Measurements from ENCODE around the gene FXYD6.
A peak's percentile ranks its signal among the peaks of the same experiment; 100 is the strongest.

Gene FXYD6

DNA sequence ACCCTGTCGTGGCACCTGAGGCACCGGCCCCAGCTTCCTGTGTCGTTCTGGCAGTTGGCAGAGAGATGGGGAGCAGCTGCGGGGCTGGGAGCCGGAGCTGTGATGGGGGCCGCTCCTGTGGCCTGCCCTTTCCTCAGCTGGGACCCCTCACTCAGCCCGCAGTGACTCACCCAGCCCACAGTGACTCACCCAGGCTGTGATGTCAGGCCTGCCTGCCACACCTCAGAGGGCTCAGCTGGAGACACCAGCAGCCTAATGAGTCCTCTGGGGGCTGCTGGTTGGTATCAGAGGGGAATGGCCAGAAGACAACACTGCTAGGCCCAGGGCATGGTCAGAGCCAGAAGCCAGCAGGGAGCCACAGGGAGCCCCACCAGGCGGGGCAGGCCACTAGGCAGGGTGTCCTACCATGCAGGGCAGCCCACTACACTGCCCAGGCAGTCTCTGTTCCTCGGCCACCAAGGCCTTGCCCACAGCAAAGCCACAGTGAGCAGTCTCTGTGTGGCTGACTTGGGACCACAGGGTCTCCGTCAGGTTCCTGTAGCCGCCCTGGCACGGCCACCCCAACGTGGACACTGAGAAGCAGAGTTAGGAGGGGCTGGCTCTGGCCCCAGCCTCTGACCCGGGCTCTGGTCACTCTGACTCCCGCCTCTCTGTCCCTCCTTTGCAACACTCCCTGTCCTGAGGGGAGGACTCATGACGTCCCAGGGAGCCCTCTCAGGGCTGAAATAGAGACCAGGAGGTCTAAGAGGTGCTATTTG is 47.7 kb downstream of the FXYD6 start:
- DNase-seq = no peak

DNA sequence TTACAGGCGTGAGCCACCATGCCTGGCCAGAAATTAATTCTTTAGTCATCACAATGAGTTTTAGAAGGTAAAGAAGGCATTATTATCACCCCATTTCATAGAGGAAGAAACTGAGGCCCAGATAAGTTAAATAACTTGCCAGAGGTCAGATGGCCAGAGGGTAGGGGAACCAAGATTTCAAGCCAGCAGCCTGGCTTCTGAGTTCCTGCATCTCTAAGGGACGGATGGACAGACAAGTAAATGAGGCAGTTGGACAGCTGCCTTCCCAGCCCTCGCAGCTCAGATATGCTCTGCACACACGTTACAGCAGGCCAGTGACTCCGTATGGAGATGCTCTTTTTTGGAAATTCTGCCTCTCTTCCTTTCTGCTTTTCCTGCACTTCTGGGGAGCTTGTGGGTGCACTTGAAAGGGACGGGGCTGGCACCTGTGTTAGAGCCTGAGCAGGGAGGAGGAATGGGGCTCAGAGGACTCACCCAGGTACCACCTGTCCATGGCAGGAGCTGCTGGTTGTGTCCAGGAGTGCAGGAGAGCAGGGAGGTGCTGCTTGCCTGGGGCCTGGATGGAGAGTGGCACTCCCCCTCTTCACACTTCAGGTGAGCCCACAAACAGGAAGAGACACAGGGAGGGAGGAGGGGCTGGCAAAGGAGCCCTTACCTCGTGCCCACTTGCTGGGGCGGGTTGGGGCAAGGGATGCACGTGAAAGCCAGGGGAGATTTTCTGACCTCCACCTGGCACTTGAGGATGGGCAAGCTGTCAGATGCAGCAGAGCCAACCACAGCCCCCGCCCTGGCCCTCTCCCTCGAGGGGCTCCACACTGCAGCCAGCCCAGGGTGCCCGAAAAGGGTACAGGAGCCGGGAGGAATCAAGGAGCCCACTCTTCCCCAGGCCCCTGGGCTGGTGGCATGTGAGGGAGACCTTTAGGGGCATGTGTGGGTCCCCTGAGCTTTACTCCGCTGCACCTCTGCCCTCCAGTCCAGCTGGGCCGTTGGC is 48.6 kb downstream of the FXYD6 start:
- DNase-seq = no peak

DNA sequence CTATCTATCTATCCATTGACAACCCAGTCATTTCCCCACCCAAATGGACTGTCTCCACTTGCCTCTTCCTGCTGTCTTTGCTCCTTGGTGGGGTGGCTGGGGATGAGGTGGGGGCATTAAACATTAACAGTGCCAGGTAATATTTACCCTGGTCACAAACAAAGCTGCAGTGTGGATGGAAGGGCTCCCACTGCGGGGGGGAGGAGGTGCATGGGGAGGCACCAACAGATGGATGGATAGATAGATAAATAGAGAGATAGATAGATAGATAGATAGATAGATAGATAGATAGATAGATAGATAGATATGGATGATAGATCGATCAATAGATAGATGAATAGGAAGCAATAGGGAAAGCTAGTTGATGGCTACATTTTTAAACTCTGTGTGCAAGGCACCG is 49.6 kb downstream of the FXYD6 start:
- DNase-seq = no peak

DNA sequence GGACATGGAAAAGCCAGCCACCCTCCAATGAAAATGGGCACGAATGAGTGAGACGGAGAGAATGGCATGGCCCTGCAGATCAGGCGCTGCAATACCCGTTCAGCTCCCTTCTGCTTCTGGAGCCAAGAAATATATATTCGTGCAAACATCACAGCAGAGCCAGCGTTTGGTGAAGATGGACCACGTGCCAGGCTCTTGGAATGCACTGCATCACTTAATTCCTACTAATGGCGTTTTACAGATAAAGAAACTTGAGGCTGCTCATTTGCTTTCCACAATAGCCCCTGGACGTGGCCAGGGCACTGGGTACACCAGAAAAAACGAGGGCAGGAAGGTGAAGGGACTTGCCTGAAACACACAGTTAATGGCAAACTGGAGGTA is 50.3 kb downstream of the FXYD6 start:
- no peak for DNase-seq

DNA sequence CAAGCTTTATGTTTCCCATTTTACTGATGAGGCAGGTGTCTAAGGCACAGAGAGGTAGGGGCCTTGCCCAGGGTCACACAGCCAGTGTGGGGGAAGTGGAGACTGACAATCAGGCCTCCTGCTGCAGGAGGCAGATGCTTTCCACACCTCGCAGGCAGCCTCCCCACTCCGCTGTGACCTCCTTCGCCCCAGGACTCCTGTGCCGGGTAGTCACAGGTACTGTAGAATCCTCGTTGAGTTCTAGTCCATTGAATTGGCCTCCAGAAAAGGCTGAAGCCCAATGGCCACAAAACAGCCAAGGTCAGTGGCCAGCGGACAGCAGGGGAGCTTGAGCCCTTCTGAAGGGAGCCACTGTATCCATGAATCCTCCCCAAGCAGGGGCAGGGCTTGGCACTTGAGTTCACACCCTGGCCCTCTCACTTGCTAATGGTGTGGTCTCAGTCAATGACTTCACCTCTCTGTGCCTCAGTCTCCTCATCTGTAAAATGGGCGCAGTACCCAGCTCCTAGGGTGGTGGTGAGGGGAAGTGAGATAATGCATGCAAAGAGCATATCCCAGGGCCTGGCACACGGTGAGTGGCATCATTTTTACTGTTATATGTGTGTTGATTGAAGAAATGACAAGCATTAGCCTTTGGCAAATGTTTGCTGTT is 50.8 kb downstream of the FXYD6 start:
- no peak for DNase-seq

DNA sequence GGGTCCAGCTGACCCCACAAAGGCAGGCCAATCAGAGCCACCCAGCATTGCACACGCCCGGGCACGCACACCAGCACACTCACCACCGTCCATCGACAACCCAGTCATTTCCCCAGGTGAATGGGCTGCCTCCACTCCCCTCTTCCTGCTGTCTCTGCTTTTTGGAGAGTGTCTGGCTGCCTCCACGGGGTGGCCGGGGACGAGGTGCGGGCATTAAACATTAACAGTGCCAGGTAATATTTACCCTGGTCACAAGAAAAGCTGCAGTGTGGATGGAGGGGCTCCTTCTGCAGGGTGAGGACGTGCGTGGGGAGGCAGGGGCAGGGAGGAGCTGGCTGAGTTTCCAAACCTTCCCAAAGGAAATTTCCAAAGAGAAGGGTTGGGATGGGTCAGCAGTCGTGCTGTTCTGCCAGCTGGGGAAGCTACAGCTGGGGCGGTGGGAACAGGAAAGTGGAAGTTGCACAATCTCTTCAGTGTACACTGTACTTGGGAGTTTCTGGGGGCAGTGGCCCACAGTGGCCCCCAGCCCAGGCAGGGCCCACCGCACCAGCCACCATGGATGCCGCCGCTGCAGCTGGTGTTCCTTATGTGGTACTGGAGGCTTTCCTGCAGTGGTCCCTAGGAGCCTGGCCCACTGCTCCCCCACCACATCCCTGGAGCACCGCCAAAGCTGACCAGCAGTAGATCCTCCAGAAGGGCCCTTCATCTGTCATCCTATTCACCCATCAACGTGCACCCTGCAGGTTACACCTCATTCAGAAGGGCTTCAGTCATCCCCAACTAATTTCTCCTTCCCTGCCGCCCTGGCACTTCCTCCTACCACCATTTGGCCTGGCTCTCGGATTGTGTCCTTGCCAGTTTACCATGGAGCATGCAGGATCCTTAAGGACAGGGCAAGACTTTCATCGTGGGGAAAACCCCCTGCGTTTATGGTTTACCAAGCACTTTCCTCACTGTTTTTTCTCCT is 51.6 kb downstream of the FXYD6 start, which contains the start of gene FXYD2:
Gene FXYD2, minus strand, starts transcription at position 174 of the 967 bp plus-strand sequence. Its CDS starts 66 bp downstream, at position 108.
- DNase-seq = no peak

DNA sequence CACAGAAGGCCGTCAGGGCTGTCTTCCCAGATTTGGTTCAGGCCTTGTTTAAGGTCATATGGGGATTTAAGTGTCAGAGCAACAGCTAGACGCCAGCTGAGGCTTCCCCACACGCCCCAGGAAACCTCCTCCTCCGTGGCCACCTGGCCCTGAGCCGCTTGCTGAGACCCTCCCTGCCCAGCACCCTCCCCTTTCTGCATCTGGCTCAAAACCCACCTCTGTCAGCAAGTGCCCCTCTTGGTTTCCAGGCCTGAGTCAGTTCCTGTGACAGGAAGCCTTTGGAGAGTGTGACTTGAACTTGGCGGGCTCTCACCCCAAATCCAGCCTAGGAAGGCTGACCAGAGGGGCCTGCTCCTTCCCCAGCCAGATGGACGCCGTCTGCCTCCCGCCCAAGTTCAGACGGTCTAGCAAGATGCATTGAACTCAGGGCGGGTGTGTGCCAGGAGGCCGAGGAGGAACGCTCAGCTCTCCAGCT is 52.5 kb downstream of the FXYD6 start:
- DNase-seq = no peak

DNA sequence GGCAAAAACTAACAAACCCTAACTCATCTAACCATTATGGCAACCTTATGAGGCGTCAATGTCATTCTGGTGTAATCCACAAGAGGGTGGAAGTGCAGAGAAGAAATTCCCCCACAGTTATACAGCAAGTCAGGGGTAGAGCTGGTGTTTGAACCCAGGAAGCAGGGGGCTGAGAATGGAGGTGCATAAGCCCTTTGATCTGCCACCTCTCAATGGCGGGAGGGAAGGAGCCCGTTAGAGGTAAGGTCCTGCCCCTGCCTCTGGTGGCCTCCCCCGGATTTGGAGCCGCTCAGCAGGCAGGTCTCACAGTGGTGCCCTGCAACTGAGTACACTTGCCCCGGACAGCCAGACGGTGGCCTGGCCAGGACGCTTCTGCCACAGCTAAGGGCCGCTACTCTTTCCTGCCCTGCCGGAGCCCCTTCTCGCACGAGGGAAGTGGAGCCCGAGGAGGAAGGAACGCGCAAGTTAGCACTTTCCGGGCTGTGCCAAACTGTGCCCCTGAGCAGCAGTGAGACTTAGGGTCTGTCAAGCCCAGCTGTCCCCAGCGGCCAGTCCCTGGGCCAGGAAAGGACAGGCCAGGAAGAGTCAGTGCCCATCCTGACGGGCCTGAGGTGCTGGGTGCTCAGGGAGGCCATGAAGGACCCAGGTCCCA is 53.0 kb downstream of the FXYD6 start:
- peak; percentile 47 for DNase-seq

DNA sequence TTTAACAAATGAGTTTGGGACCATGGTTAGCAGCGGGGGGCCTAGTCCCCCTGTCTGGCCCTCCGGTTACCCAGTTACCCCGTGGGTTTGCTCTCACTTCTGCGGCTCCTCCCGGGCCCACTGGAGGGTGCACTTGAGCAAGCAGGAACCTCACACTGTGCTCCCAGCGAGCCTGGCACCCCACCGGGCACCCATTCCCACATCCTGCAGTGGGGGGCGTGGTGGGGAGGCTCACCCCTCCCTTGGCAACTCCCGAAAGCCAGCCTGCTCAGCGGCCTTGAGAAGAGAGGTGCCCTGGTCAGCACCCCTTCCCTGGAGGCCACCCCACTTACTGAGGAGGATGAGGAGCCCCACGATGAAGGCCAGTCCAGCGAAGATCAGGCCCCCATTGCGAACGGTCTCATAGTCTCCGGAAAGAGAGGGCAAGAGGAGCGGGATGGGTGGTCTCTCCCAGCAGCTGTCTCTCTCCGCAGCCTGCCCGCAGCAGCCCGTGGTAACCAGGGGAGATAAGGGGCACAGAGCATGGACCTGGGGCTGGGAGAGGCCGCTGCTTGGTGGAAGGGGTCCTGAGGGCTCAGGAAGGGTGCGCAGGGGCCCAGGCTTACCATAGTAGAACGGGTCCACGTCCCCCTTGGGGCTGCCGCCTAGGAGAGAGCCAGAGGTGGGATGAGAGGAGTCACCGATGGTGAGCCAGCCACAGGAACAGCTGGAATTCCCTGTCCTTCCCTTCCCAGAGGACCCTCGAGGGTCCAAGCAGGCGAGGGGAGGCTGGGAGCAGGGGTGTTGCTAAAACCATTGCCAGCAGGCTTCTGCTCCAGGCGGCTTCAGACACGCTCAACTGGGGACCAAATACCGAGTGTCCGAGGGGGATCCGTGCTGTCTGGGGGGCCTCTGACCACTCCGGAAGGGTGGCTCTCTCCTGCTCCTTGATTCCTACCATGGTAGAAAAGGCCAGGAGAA is 54.1 kb downstream of the FXYD6 start:
- DNase-seq = peak; percentile 41

DNA sequence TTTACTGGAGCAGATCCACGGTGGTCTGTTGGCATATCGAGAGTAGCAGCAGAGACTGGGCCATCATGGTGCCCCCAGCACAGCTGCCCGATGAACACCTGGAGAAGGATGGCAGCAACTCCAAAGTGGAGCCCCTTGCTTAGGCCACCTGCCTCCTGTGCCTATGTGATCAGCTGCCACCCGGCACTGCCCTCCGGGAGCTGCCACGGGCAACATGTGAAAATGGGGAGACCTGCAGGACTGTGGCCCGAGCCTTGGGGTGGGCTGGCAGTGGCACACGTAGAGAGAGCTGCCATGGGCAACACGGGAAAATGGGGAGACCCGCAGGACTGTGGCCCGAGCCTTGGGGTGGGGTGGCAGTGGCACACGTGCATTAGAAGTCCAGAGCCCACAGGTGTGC is 55.0 kb downstream of the FXYD6 start:
- DNase-seq = no peak

DNA sequence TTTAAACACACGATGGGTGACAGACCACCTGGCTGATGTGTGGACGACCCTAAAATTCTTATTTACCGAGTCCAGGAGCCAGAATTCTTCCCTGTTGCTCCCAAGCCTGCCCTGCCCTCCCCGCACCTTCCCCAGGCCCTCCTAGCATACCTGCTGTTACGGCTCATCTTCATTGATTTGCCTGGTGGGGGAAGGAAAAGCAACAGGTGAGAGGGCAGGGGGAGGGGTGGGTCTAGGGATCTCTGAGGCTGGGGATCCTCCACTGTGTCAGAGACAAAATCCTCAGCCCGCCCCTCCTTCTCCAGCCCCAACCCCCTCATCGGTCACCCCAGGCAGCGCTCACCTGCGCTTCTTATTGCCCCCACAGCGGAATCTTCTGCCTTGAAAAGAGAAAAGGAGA is 55.9 kb downstream of the FXYD6 start:
- DNase-seq = no peak

DNA sequence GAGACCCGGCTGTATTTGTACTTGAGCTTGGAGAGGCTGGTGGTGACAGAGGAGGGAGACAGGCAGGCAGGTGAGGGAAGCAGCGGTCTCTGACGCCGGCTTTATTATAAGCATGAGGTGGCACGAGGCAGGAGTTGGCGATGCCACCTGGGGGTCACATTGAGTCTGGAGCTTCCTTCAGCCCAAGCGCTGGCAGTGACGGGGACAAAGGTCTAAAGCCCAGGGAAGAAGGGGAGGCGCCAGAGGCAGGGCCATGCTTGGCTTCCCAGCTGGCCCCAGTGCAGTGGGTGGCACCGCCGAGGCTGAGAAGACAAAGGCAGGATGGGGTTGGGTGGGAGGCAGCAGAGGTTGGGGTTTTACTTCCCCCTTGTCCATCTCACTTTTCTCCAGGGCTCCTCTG is 56.4 kb downstream of the FXYD6 start:
- no peak for DNase-seq

DNA sequence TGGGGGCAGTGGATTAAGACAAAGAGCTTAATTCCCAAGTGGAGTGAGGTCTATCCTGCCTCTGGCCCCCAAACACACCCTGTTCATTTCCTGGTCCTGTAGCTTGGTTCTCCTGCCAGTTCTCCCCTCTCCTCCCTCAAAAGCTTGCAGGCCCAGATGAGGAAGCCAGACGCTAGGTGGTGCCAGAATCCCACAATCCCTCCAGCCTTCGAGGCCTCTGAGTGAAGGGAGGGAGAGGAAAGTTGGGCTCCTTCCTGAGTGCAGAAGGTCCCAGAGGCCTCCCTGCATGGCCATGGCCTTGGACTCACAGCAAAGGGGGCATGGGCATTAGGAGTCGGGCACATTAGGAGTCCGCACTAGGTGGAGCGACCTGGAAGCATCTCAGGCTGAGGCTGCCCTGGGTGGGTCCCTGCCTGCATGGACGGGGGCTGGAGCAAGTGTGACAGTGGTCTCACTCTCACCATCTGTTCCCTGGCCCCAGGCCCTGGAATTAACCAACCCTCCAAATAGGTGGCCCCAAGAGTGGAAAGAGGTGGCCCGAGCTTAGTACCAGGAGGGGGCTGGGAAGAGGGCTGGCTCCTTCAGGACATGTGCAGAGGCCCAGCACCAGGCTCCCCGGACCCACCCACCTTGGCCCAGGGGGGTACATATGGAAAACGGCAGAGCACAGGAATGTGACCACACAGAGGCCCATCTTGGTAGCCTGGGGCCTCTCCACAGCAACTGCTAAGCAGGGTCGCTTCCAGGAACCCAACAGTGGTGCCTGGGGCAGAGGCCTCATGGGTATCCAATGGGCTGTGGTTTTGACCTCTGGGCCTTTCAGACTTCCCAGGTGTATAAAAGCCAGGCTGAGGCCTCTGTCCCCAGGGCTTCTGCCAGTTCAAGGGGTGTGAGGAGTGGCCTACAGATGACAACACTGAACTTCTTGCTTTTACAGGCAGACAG is 57.1 kb downstream of the FXYD6 start:
- DNase-seq = peak; percentile 43

DNA sequence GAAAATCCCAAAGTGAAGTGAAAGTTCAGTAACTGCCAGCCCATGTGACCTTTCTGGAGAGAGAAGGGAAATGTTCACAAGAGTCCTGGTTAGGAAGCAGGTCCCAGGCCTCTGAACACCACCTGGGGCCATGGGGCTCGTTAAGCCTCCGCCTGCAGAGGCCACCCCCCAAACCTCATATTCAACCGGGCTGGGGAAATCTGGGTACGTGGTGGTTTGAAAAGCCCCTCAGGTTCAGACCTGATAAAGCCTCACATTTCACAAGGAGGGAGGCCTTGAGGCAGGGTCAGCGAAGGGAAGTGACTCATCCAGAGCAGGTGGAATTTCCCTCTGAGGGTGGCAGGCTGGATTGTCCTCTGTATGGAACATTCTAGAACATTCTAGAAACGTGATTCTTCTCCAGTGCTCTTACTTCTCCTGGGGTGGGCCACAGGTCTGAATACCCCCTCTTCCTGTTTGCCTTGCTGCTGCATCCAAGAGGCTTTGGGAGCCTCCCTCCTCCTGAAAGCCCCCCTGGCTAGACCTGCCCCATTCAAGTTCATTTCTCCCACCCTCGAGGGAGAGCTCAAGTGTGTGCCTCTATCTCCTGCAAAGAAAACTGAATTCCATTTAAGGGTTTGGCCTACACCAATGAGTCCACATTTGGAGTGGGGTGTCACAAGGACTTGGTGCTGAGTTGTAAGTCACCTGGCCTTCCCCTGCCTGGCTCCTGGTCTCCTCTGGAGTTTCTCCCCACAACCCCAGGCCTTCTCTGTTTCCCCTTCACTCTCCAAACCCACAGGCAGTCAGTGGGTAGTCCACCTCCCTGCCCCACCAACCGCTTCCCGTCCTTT is 58.2 kb downstream of the FXYD6 start:
- no peak for DNase-seq

DNA sequence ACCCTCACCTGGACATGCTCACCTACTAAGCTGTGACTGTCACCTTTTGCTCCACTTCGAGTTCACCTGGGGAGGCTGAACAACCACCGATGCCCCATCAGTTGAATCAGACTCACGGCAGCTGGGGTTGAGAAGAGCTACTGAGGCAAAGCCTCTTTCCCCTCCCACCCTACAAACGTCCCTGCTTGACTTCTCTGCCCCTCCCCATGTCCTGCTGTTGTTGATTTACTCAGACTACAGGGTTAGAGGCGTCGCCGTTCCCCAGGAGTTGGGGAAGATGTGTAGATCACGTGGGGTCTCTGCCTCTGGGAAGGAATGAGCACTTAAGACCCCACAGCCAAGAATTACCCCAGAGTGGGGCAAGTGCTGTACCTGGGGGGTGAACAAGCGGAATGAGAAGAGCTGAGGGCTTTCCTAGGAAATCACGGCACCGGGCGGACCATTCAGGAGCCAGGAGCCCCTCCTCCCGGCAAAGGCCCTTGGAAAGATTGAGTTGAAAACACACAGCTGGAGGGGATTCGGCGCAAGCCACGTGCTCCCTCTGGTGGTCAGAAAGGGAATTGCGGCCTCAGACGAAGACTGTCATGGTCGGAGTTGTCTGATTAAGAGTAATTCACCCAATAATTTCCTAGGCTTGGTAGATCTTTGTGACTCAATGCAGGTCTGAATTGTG is 59.0 kb downstream of the FXYD6 start:
- DNase-seq = peak; percentile 87

DNA sequence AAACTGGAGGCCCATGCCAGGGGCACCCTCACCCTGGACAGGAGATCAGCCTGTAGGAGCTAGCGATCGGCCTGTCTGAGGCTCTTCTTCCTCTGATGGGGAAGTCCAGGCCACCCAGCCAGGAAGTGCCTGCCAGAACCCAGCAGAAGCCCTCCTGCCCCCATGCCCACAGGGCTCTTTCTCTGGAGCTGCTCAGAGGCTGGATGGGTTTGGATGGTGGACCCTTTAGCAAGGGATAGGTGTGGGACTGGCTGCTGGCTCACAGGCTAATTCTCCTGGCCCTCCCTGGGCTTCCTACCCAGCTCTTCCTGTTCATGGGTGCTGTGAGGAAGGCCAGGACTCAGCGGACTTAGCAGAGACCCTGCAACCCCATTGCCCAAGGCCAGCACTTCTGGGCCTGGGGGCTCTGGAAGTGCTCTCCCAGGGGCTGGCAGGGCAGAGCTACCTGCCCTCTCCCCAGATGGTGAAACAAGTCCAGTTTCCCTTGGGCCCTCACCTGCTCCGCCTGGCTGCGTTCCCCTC is 59.6 kb downstream of the FXYD6 start:
- DNase-seq = no peak

DNA sequence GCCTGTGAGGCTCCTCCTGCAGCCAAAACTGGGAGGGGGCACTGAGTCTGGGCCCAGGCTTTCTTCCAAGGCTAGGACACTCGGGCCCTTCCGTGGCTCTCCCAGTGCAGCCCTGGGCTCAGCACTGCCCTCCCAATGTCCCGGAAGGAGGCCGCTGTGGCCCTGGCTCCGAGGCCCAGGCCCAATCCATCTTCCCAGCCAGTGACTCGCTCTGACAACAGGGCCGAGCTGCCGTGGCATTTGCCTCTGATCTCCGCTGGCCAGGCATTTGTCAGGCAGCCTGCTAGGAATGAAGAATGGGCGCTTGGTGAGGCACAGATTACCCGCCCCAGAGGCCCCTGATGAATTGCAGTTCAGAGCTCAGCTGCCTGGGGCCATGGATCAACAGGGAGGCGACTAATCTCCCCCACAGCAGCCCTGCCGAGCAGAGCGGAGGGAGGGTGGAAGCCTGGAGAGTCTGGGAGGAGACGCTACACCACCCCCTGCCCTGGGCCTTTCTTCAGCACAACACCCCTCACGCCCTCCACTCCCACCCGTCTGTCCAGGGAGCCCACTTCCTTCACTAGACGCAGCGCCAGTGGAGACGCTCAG is 60.2 kb downstream of the FXYD6 start:
- DNase-seq = no peak

Measured in KG1 (cell line).